ENCODE results near the gene FBXL7. TPM values are rescaled to one million over a fixed set of nuclear protein-coding genes. Genes with fewer than 3 reads are reported as not detected.

FBXL7 gene
- polyA plus RNA-seq, 3 donors = not detected

DNA sequence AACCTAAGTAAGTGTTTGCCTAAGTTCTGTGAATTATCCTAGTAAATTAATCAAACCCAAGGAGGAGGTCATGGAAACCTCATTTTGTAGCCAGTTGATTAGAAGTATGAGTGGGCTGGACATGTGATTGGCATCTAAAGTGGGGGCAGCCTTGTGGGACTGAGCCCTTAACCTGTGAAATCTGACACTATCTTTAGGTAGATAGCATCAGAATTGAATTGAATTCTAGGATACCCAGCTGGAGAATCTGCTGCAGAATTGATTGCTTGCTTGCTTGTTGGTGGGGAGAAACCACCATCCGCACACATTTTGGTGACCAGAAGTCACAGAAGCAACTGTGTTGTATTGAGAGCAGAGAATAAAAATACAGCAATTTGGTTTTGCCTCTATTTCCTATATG lies 97.0 kb downstream of the FBXL7 start:
- intact Hi-C loops (cut with micrococcal nuclease) = no loop called here

DNA sequence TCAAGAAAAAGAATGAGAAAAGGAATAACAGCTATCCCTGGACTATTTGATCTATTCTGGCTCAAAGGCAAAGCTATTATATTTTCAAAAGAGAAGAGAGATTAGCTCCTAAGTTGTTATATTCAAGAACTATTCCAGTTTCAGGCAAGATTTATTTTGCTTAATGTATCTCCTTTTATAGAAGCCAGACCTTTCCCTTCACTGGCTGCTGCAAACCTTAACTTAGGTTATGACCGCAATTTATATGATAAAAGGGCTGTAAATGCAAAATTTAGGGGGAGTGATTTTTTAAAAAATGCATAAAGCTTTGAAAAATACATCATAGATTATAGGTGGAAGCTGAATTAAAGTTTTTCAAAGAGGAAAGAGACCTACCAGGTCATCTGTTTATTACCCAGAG lies 97.8 kb downstream of the FBXL7 start:
- no peaks in the 10 kb centered on the region for H4K20me1 ChIP-seq (ENCODE audit: insufficient read depth, low read length)
- Mint-ChIP-seq H3K27me3 (ENCODE audit: low read depth in 3 of 3) (peaks cover 0 to 2% (median 0%) of the 10 kb centered on the region in 3 donors), H3K4me1 (no peaks in the 10 kb centered on the region), H3K9me3 (peaks cover 0 to 11% (median 2%) of the 10 kb centered on the region in 7 donors), H3K27ac (no peak overlapping the region), H3K4me3 (no peak overlapping the region), H3K36me3 (no peaks in the 10 kb centered on the region)
- no CpG with 5 or more reads among the region's 1 CpG for WGBS (ENCODE audit: insufficient coverage)
- H2AFZ ChIP-seq (ENCODE audit: insufficient read depth, low read depth, low read length, poor library complexity, severe bottlenecking) = no peak overlapping the region
- H3K36me3 ChIP-seq (replicated peaks in 1 of 2; ENCODE audit: control insufficient read depth in 1 of 2, insufficient read depth in 2 of 2, low read length in 2 of 2) = no peaks in the 10 kb centered on the region
- intact Hi-C loops (cut with micrococcal nuclease) = no loop called here
- no peak overlapping the region for H3K27ac ChIP-seq (ENCODE audit: low read depth in 1 of 2, low read length in 2 of 2)
- H3K27me3 ChIP-seq (ENCODE audit: control insufficient read depth in 2 of 2, insufficient read depth in 2 of 2, low read length in 2 of 2) = no peaks in the 10 kb centered on the region
- no peaks in the 10 kb centered on the region for H3K4me1 ChIP-seq (ENCODE audit: control insufficient read depth in 1 of 2, insufficient read depth in 2 of 2, low read length in 2 of 2)
- TF ChIP-seq, protein P1, sequence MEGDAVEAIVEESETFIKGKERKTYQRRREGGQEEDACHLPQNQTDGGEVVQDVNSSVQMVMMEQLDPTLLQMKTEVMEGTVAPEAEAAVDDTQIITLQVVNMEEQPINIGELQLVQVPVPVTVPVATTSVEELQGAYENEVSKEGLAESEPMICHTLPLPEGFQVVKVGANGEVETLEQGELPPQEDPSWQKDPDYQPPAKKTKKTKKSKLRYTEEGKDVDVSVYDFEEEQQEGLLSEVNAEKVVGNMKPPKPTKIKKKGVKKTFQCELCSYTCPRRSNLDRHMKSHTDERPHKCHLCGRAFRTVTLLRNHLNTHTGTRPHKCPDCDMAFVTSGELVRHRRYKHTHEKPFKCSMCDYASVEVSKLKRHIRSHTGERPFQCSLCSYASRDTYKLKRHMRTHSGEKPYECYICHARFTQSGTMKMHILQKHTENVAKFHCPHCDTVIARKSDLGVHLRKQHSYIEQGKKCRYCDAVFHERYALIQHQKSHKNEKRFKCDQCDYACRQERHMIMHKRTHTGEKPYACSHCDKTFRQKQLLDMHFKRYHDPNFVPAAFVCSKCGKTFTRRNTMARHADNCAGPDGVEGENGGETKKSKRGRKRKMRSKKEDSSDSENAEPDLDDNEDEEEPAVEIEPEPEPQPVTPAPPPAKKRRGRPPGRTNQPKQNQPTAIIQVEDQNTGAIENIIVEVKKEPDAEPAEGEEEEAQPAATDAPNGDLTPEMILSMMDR (IDR thresholded peaks at IDR 0.05) = no peak
- no peak overlapping the region for H3K4me2 ChIP-seq (replicated peaks; ENCODE audit: extremely low read depth, low read length, poor library complexity, severe bottlenecking)
- no peaks in the 10 kb centered on the region for H3K79me2 ChIP-seq (ENCODE audit: insufficient read depth, low read length)
- H3K9me3 ChIP-seq (replicated peaks in 1 of 2; ENCODE audit: control insufficient read depth in 1 of 2, insufficient read depth in 1 of 2, low read length in 2 of 2) = peaks cover 0 to 7% of the 10 kb centered on the region in 2 donors
- no peak overlapping the region for H3K9ac ChIP-seq (ENCODE audit: insufficient read depth, low read length, poor library complexity, severe bottlenecking)
- DNase-seq = no peak
- H3K4me3 ChIP-seq (replicated peaks in 1 of 3; ENCODE audit: low read depth in 2 of 3, low read length in 3 of 3) = no peak overlapping the region

More for the DNA sequence above, 97.0 kb downstream of the FBXL7 start:
- Histone ChIP-seq H3K9ac (ENCODE audit: insufficient read depth, low read length, poor library complexity, severe bottlenecking) (no peak overlapping the region), H3K9me3 (replicated peaks in 1 of 2; ENCODE audit: control insufficient read depth in 1 of 2, insufficient read depth in 1 of 2, low read length in 2 of 2) (peaks cover 0 to 7% of the 10 kb centered on the region in 2 donors), H3K79me2 (ENCODE audit: insufficient read depth, low read length) (no peaks in the 10 kb centered on the region), H4K20me1 (ENCODE audit: insufficient read depth, low read length) (no peaks in the 10 kb centered on the region), H3K4me3 (replicated peaks in 1 of 3; ENCODE audit: low read depth in 2 of 3, low read length in 3 of 3) (no peak overlapping the region), H3K4me1 (ENCODE audit: control insufficient read depth in 1 of 2, insufficient read depth in 2 of 2, low read length in 2 of 2) (no peaks in the 10 kb centered on the region), H3K27me3 (ENCODE audit: control insufficient read depth in 2 of 2, insufficient read depth in 2 of 2, low read length in 2 of 2) (no peaks in the 10 kb centered on the region), H2AFZ (ENCODE audit: insufficient read depth, low read depth, low read length, poor library complexity, severe bottlenecking) (no peak overlapping the region), H3K27ac (ENCODE audit: low read depth in 1 of 2, low read length in 2 of 2) (no peak overlapping the region), H3K4me2 (replicated peaks; ENCODE audit: extremely low read depth, low read length, poor library complexity, severe bottlenecking) (no peak overlapping the region), H3K36me3 (replicated peaks in 1 of 2; ENCODE audit: control insufficient read depth in 1 of 2, insufficient read depth in 2 of 2, low read length in 2 of 2) (no peaks in the 10 kb centered on the region)
- Mint-ChIP-seq H3K9me3 (peaks cover 0 to 10% (median 2%) of the 10 kb centered on the region in 7 donors), H3K4me3 (no peak overlapping the region), H3K27me3 (ENCODE audit: low read depth in 3 of 3) (peaks cover 0 to 2% (median 0%) of the 10 kb centered on the region in 3 donors), H3K36me3 (no peaks in the 10 kb centered on the region), H3K27ac (no peak overlapping the region), H3K4me1 (no peaks in the 10 kb centered on the region)
- DNase-seq = no peak
- 100% methylated on average over 1 of the region's 1 CpG for WGBS (ENCODE audit: insufficient coverage)
- TF ChIP-seq, protein P1 (IDR thresholded peaks at IDR 0.05) = no peak

All from CD14-positive monocyte (primary cell).